OCI-LY3 (cell line): Measurements from ENCODE around the gene GUCY1A2.

ENCODE experiments used
- H2AFZ ChIP-seq: fragments of 200-600, 300-600 bp; shearing (Covaris generic); 2 replicates; pipeline ENCODE4 v1.6.0; 2014; ENCODE audit warnings: antibody characterized with exemption, low read depth, low read length
- H3K27ac ChIP-seq: fragments of 200-600, 300-600 bp; sonication (generic); 2 replicates; pipeline ENCODE4 v1.5.1; 2014; ENCODE audit warnings: mild to moderate bottlenecking, low read length, moderate library complexity, mixed read lengths
- H3K27me3 ChIP-seq: fragments of 200-600, 300-600 bp; sonication (generic); 2 replicates; pipeline ENCODE4 v1.6.1; 2014; ENCODE audit warnings: low read depth, low read length, mixed read lengths
- H3K36me3 ChIP-seq: fragments of 200-600, 300-600 bp; sonication (generic); replicated peaks from 2 replicates; pipeline ENCODE3; 2014; ENCODE audit warnings: low read depth, low read length, mixed read lengths
- H3K4me1 ChIP-seq: fragments of 300-600, 200-600 bp; sonication (generic); 2 replicates; pipeline ENCODE4 v1.6.1; 2014; ENCODE audit warnings: low read length, mixed read lengths
- H3K4me2 ChIP-seq: fragments of 200-600, 300-600 bp; sonication (generic); 2 replicates; pipeline ENCODE4 v1.6.1; 2014; ENCODE audit warnings: low read length, mixed read lengths
- H3K4me3 ChIP-seq: fragments of 300-600, 200-600 bp; sonication (generic); 2 replicates; pipeline ENCODE4 v1.5.1; 2014; ENCODE audit warnings: antibody characterized with exemption, mild to moderate bottlenecking, low read length, moderate library complexity
- H3K79me2 ChIP-seq: fragments of 300-600, 200-600 bp; shearing (Covaris generic); 2 replicates; pipeline ENCODE4 v1.6.1; 2014; ENCODE audit warnings: mild to moderate bottlenecking, low read length, mixed read lengths
- H3K9ac ChIP-seq: fragments of 300-600, 200-600 bp; shearing (Covaris generic); 2 replicates; pipeline ENCODE4 v1.6.0; 2014; ENCODE audit warnings: mild to moderate bottlenecking, low read length, moderate library complexity
- H3K9me3 ChIP-seq: fragments of 200-600, 300-600 bp; shearing (Covaris generic); 2 replicates; pipeline ENCODE4 v1.6.1; 2014; ENCODE audit warnings: low read length, mixed read lengths; ENCODE audit not compliant: insufficient read depth
- H4K20me1 ChIP-seq: fragments of 200-600, 300-600 bp; sonication (generic); 2 replicates; pipeline ENCODE4 v1.6.1; 2016; ENCODE audit warnings: low read length, mixed read lengths; ENCODE audit not compliant: insufficient read depth
- EZH2phosphoT487 ChIP-seq: fragments of 200-600 bp; shearing (Covaris generic); IDR thresholded peaks from 2 replicates; pipeline ENCODE4 v1.6.1; 2018; ENCODE audit warnings: antibody characterized with exemption, mixed run types, low read depth
- TF ChIP-seq, protein P1 (sequence below): fragments of 200-600, 300-600 bp; sonication (generic); IDR thresholded peaks from 2 replicates; pipeline ENCODE4 v1.5.1; 2014; ENCODE audit warnings: antibody characterized with exemption, low read length, low read depth

GUCY1A2 gene

DNA sequence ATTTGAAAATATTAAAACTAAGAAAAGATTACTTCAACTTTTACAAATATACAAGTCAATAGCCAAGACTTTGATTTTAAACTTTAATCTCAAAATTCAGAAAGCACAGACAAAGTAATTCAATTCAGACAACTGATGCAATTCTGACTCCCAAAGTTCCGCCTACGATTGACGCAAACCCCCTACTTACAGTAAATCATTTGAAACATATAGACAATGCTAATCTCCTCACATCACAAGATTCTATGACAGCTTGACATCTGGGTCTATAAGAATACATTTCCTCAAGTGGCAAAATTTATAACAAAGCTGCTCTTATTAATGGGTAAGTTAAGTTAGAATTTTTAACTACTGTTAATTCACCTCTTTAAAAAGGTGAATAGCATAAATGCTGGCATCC lies 75.2 kb downstream of the GUCY1A2 start:
- TF ChIP-seq, protein P1, sequence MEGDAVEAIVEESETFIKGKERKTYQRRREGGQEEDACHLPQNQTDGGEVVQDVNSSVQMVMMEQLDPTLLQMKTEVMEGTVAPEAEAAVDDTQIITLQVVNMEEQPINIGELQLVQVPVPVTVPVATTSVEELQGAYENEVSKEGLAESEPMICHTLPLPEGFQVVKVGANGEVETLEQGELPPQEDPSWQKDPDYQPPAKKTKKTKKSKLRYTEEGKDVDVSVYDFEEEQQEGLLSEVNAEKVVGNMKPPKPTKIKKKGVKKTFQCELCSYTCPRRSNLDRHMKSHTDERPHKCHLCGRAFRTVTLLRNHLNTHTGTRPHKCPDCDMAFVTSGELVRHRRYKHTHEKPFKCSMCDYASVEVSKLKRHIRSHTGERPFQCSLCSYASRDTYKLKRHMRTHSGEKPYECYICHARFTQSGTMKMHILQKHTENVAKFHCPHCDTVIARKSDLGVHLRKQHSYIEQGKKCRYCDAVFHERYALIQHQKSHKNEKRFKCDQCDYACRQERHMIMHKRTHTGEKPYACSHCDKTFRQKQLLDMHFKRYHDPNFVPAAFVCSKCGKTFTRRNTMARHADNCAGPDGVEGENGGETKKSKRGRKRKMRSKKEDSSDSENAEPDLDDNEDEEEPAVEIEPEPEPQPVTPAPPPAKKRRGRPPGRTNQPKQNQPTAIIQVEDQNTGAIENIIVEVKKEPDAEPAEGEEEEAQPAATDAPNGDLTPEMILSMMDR = no peak
- no peak for TF ChIP-seq EZH2phosphoT487

DNA sequence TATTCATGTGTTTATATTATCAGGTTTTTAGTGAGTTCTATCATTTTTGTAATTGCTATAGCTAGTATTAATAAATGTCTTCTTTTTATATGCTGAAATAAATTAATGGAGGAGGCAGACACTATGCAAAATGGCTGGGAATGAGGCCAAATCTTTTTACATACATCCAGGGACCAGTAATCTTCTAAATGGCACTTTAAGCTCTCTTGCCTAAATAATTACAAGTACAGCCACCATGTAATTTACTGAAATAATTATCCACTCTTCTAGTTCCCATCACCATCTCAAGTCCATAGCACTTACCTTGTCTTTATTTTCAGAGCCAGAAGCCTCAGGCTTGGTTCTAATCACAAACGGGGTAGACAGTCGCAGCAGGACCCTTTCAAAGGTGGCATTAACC lies 79.1 kb downstream of the GUCY1A2 start:
- Histone ChIP-seq H3K9me3 (no peaks in the 10 kb centered on the region), H3K36me3 (no peaks in the 10 kb centered on the region), H3K4me2 (no peak overlapping the region), H3K27me3 (no peaks in the 10 kb centered on the region), H3K9ac (no peak overlapping the region), H2AFZ (no peak overlapping the region), H3K79me2 (no peaks in the 10 kb centered on the region), H3K27ac (no peak overlapping the region), H3K4me3 (no peak overlapping the region), H4K20me1 (no peaks in the 10 kb centered on the region), H3K4me1 (no peaks in the 10 kb centered on the region)
- TF ChIP-seq EZH2phosphoT487 = no peak
- TF ChIP-seq, protein P1 = no peak

More for the DNA sequence above, 75.2 kb downstream of the GUCY1A2 start:
- Histone ChIP-seq H2AFZ (no peak overlapping the region), H3K27ac (no peak overlapping the region), H3K79me2 (no peaks in the 10 kb centered on the region), H3K36me3 (no peaks in the 10 kb centered on the region), H4K20me1 (no peaks in the 10 kb centered on the region), H3K4me2 (no peak overlapping the region), H3K4me3 (no peak overlapping the region), H3K27me3 (no peaks in the 10 kb centered on the region), H3K9me3 (no peaks in the 10 kb centered on the region), H3K9ac (no peak overlapping the region), H3K4me1 (no peaks in the 10 kb centered on the region)

DNA sequence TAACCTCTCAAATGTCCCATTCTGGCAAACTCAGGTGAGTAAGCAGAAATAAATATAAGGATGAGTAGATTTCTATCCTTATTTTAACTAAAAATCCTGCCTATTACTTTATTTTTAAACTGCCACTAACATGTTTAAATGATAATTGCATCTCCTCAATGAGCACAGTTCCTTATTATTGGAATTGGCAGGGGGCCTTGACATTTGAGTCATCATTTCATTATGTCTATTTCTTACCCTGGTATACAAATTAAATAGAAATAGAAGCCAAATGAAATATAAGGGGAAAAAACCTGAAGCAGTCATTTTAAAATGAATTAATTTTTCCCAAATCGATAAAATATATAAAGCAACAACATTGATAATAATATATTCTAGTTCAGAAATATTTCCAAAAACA lies 81.2 kb downstream of the GUCY1A2 start:
- no peak overlapping the region for H3K4me3 ChIP-seq
- H3K9ac ChIP-seq = no peak overlapping the region
- no peaks in the 10 kb centered on the region for H4K20me1 ChIP-seq
- H3K4me2 ChIP-seq = no peak overlapping the region
- no peak overlapping the region for H2AFZ ChIP-seq
- H3K4me1 ChIP-seq = no peaks in the 10 kb centered on the region
- no peaks in the 10 kb centered on the region for H3K79me2 ChIP-seq
- H3K9me3 ChIP-seq = no peaks in the 10 kb centered on the region
- no peaks in the 10 kb centered on the region for H3K36me3 ChIP-seq
- no peak overlapping the region for H3K27ac ChIP-seq
- no peaks in the 10 kb centered on the region for H3K27me3 ChIP-seq
- TF ChIP-seq, protein P1 = no peak
- TF ChIP-seq EZH2phosphoT487 = no peak

DNA sequence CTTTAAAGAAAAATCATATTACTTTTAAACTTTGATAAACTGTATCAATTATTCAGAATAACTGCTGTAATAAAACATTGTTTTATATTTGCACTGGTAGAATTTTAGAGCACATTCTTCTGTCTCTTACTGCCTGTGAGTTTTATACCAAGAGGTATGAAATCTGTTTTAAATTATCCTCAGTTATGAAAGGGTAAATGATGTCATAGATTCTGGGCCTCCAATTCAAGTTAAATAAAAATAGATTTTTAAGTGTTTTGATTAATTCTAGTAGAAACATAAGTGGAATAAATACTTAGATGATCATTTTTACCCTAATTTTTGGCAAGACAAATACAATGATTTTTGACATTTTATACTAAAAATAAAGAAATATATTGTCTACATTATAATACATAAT lies 93.0 kb downstream of the GUCY1A2 start:
- no peak for TF ChIP-seq EZH2phosphoT487
- TF ChIP-seq, protein P1 = no peak
- no peaks in the 10 kb centered on the region for H3K9me3 ChIP-seq
- no peaks in the 10 kb centered on the region for H3K36me3 ChIP-seq
- no peak overlapping the region for H3K4me2 ChIP-seq
- no peaks in the 10 kb centered on the region for H3K79me2 ChIP-seq
- no peak overlapping the region for H3K27ac ChIP-seq
- H3K4me3 ChIP-seq = no peak overlapping the region
- H3K27me3 ChIP-seq = no peaks in the 10 kb centered on the region
- no peak overlapping the region for H2AFZ ChIP-seq
- H4K20me1 ChIP-seq = no peaks in the 10 kb centered on the region
- H3K4me1 ChIP-seq = no peaks in the 10 kb centered on the region
- H3K9ac ChIP-seq = no peak overlapping the region
